ENCODE measurements around the gene KIF18B.

KIF18B gene

GRCh38 chr17:44947461-44948314 is at the start of gene KIF18B:
TSS of gene KIF18B (minus strand) at chr17:44947773. CDS start at chr17:44936344, 11,429 bp downstream.
- peak; percentile 80 for DNase-seq (ENCODE audit: low read depth)

- no peak for DNase-seq (ENCODE audit: low read depth)
Measured at GRCh38 chr17:44996304-44996703, 48.7 kb upstream of the KIF18B start.

- no peak for DNase-seq (ENCODE audit: low read depth)
Measured at GRCh38 chr17:44995436-44996001, 47.9 kb upstream of the KIF18B start.

GRCh38 chr17:44992242-44992939 is 44.8 kb upstream of the KIF18B start:
- no peak for DNase-seq (ENCODE audit: low read depth)

- no peak for DNase-seq (ENCODE audit: low read depth)
Measured at GRCh38 chr17:44990994-44991393, 43.4 kb upstream of the KIF18B start.

- no peak for DNase-seq (ENCODE audit: low read depth)
Measured at GRCh38 chr17:44989552-44990138, 42.1 kb upstream of the KIF18B start.

- DNase-seq (ENCODE audit: low read depth), result no peak
Measured at GRCh38 chr17:44988044-44988942, 40.7 kb upstream of the KIF18B start.

GRCh38 chr17:44983563-44983962 is 36.0 kb upstream of the KIF18B start:
- no peak for DNase-seq (ENCODE audit: low read depth)

GRCh38 chr17:44982113-44982702 is 34.6 kb upstream of the KIF18B start:
- DNase-seq (ENCODE audit: low read depth), result no peak

GRCh38 chr17:44981221-44981968 is 33.8 kb upstream of the KIF18B start:
- DNase-seq (ENCODE audit: low read depth), result no peak

- no peak for DNase-seq (ENCODE audit: low read depth)
Measured at GRCh38 chr17:44979426-44979995, 31.9 kb upstream of the KIF18B start.

- no peak for DNase-seq (ENCODE audit: low read depth)
Measured at GRCh38 chr17:44978807-44979206, 31.2 kb upstream of the KIF18B start.

GRCh38 chr17:44977814-44978550 is 30.4 kb upstream of the KIF18B start:
- no peak for DNase-seq (ENCODE audit: low read depth)

GRCh38 chr17:44977065-44977464 is 29.5 kb upstream of the KIF18B start:
- no peak for DNase-seq (ENCODE audit: low read depth)

- no peak for DNase-seq (ENCODE audit: low read depth)
Measured at GRCh38 chr17:44976206-44976605, 28.6 kb upstream of the KIF18B start.

GRCh38 chr17:44972953-44973352 is 25.4 kb upstream of the KIF18B start:
- DNase-seq (ENCODE audit: low read depth), result no peak

GRCh38 chr17:44971776-44972483 is 24.4 kb upstream of the KIF18B start:
- DNase-seq (ENCODE audit: low read depth), result peak; percentile 44

GRCh38 chr17:44970136-44970741 is 22.7 kb upstream of the KIF18B start:
- no peak for DNase-seq (ENCODE audit: low read depth)
